Glomerular endothelial cell (primary cell): ENCODE measurements around the gene IRF8. TPM values are rescaled to one million over a fixed set of nuclear protein-coding genes. Genes with fewer than 3 reads are reported as not detected.

Experiments
- DNase-seq: peaks from one replicate; pipeline ENCODE4 v3.0.0-alpha.2; 2011; ENCODE audit warnings: low read depth, low spot score; ENCODE audit errors: extremely low read depth
- total RNA-seq: library from RNA; depleted of rRNA; stranded (reverse); fragments of >200 nt; gene quantifications from 2 replicates; pipeline ENCODE4 v1.2.3, GENCODE V29; 2015

The IRF8 gene
- total RNA-seq, 1 donor from 2014 or later: 1.5 TPM

GRCh38 chr16:85950136-85950918 is 51.4 kb downstream of the IRF8 start:
- no peak for DNase-seq

- no peak for DNase-seq
These were observed 53.2 kb downstream of the IRF8 start for GRCh38 chr16:85952197-85952596.

- DNase-seq: no peak
These were observed 53.8 kb downstream of the IRF8 start for GRCh38 chr16:85952811-85953210.

- no peak for DNase-seq
These were observed 56.1 kb downstream of the IRF8 start for GRCh38 chr16:85954927-85955519.

GRCh38 chr16:85955566-85955965 is 56.6 kb downstream of the IRF8 start:
- no peak for DNase-seq

- no peak for DNase-seq
These were observed 57.5 kb downstream of the IRF8 start for GRCh38 chr16:85956426-85956825.

- DNase-seq: no peak
These were observed 59.8 kb downstream of the IRF8 start for GRCh38 chr16:85958731-85959130.

GRCh38 chr16:85959686-85960085 is 60.7 kb downstream of the IRF8 start:
- no peak for DNase-seq

- DNase-seq: no peak
These were observed 61.6 kb downstream of the IRF8 start for GRCh38 chr16:85960486-85961046.

- DNase-seq: no peak
These were observed 63.3 kb downstream of the IRF8 start for GRCh38 chr16:85961988-85962915.

GRCh38 chr16:85963753-85964285 is 64.9 kb downstream of the IRF8 start:
- no peak for DNase-seq

GRCh38 chr16:85965125-85965524 is 66.2 kb downstream of the IRF8 start:
- DNase-seq: no peak

GRCh38 chr16:85967111-85967510 is 68.1 kb downstream of the IRF8 start:
- no peak for DNase-seq

GRCh38 chr16:85968041-85968920 is 69.3 kb downstream of the IRF8 start:
- DNase-seq: no peak

GRCh38 chr16:85969159-85969558 is 70.2 kb downstream of the IRF8 start:
- no peak for DNase-seq

- no peak for DNase-seq
These were observed 70.6 kb downstream of the IRF8 start for GRCh38 chr16:85969591-85969990.

- no peak for DNase-seq
These were observed 71.2 kb downstream of the IRF8 start for GRCh38 chr16:85970016-85970733.

GRCh38 chr16:85970738-85971137 is 71.8 kb downstream of the IRF8 start:
- DNase-seq: no peak
